Measurements from ENCODE around the gene HOOK1. TPM values are rescaled to one million over a fixed set of nuclear protein-coding genes. Genes with fewer than 3 reads are reported as not detected.

The HOOK1 gene
- total RNA-seq, 1 experiment from 2014 or later = 42.0 TPM

- peaks cover 2% of the 10 kb centered on the region for H3K79me1 ChIP-seq (ENCODE audit: insufficient read depth, low read depth, low read length, poor library complexity, severe bottlenecking)
- H3K27me3 ChIP-seq (ENCODE audit: insufficient read depth, low read length) = no peaks in the 10 kb centered on the region
- H3K27ac ChIP-seq (ENCODE audit: insufficient read length, low read depth, low read length) = no peak overlapping the region
- H2BK5ac ChIP-seq (ENCODE audit: insufficient read length, low read length) = no peak overlapping the region
- no peak overlapping the region for H3K14ac ChIP-seq (ENCODE audit: insufficient read depth, low read length)
- H4K8ac ChIP-seq (replicated peaks; ENCODE audit: insufficient read length, low read depth, low read length) = no peak overlapping the region
- no peak overlapping the region for H3K9ac ChIP-seq (ENCODE audit: extremely low read depth, insufficient read length, low read length)
- no peak overlapping the region for H3K18ac ChIP-seq (ENCODE audit: insufficient read length, low read depth, low read length)
- H3K56ac ChIP-seq (ENCODE audit: insufficient read length, low read depth, low read length) = no peak overlapping the region
- no peak for TF ChIP-seq CTCF (conservative IDR thresholded peaks at IDR 0.05)
- H3K4me1 ChIP-seq (ENCODE audit: insufficient read depth, low read length) = no peaks in the 10 kb centered on the region
- DNase-seq = no peak
- no peak overlapping the region for H2AK5ac ChIP-seq (ENCODE audit: insufficient read length, low read length)
- H3K36me3 Mint-ChIP-seq (ENCODE audit: insufficient read depth in 1 of 3, low read depth in 3 of 3) = peaks cover 0 to 18% (median 4%) of the 10 kb centered on the region in 3 experiments; a peak in 2 of 7 replicates
- no peak overlapping the region for H3K23ac ChIP-seq (ENCODE audit: insufficient read length, low read depth, low read length)
- no peaks in the 10 kb centered on the region for H3K9me3 ChIP-seq (ENCODE audit: control insufficient read depth, low read depth, low read length)
- no peak overlapping the region for H4K5ac ChIP-seq (ENCODE audit: insufficient read length, low read depth, low read length)
- H4K20me1 ChIP-seq (ENCODE audit: control insufficient read depth, insufficient read depth, insufficient read length) = no peaks in the 10 kb centered on the region
- H3K4me1 Mint-ChIP-seq = no peaks in the 10 kb centered on the region
- H3T11ph ChIP-seq (ENCODE audit: low read length) = no peak overlapping the region
- no peak overlapping the region for H3K4me3 Mint-ChIP-seq
- no peak overlapping the region for H3K4ac ChIP-seq (ENCODE audit: low read depth, low read length)
- no peaks in the 10 kb centered on the region for H3K9me3 Mint-ChIP-seq
- H3K23me2 ChIP-seq (ENCODE audit: insufficient read length, low read depth, low read length, poor library complexity, severe bottlenecking) = no peaks in the 10 kb centered on the region
- no peak overlapping the region for H2BK12ac ChIP-seq (ENCODE audit: insufficient read length, low read depth, low read length)
- H2AFZ ChIP-seq (ENCODE audit: low read length) = no peak overlapping the region
- no peak overlapping the region for H3K4me2 ChIP-seq (ENCODE audit: insufficient read depth, insufficient read length, low read length)
- H4K91ac ChIP-seq (ENCODE audit: insufficient read length, low read depth, low read length) = no peak overlapping the region
- no peak overlapping the region for H2BK20ac ChIP-seq (ENCODE audit: low read depth, low read length, poor library complexity, severe bottlenecking)
- no peak overlapping the region for H3K27ac Mint-ChIP-seq
- H3K27me3 Mint-ChIP-seq (ENCODE audit: low read depth) = no peaks in the 10 kb centered on the region
- H2BK120ac ChIP-seq (ENCODE audit: low read depth, low read length, poor library complexity, severe bottlenecking) = no peak overlapping the region
- no peak overlapping the region for H2BK15ac ChIP-seq (ENCODE audit: low read depth, low read length)
- WGBS (ENCODE audit: extremely low coverage, insufficient read length, low lambda C conversion rate) = no CpG with 5 or more reads among the region's 1 CpG
- no peaks in the 10 kb centered on the region for H3K79me2 ChIP-seq (ENCODE audit: insufficient read depth, low read length)
These were observed 13.4 kb downstream of the HOOK1 start for GRCh38 chr1:59828160-59828559.

Data from H9 (cell line).